Naive B cell (primary cell): ENCODE results near the gene LAMA2. TPM values are rescaled to one million over a fixed set of nuclear protein-coding genes. Genes with fewer than 3 reads are reported as not detected.

Source experiments
- ATAC-seq, 2 donors: fragments of 150-1000 bp; cut with Tn5 transposase; 2 replicates each; pipeline ENCODE4 v1.10.0; 2021; ENCODE audit warnings: low read depth in 2 of 2, mild to moderate bottlenecking in 2 of 2, moderate library complexity in 2 of 2
- DNase-seq: peaks from one replicate; pipeline ENCODE4 v3.0.0; 2022
- H3K27ac Mint-ChIP-seq, 6 donors: one replicate each; pipeline ENCODE4 v1.8.0; 2020 to 2022; ENCODE audit warnings: mild to moderate bottlenecking in 6 of 6, mixed read lengths in 6 of 6, moderate library complexity in 5 of 6, inconsistent platforms in 2 of 6
- H3K27me3 Mint-ChIP-seq, 3 donors: one replicate each; pipeline ENCODE4 v1.8.0; 2021 to 2022; ENCODE audit warnings: mixed read lengths in 3 of 3, mild to moderate bottlenecking in 1 of 3
- H3K36me3 Mint-ChIP-seq, 2 donors: one replicate each; pipeline ENCODE4 v1.8.0; 2020 to 2022; ENCODE audit warnings: mixed read lengths in 2 of 2, inconsistent platforms in 1 of 2, mild to moderate bottlenecking in 1 of 2
- H3K4me1 Mint-ChIP-seq, 3 donors: one replicate each; pipeline ENCODE4 v1.8.0; 2020 to 2022; ENCODE audit warnings: mixed read lengths in 3 of 3, inconsistent platforms in 1 of 3, mild to moderate bottlenecking in 1 of 3, moderate library complexity in 1 of 3
- H3K4me3 Mint-ChIP-seq, 8 donors: one replicate each; pipeline ENCODE4 v1.8.0; 2020 to 2022; ENCODE audit warnings: mild to moderate bottlenecking in 8 of 8, mixed read lengths in 8 of 8, moderate library complexity in 8 of 8, inconsistent platforms in 2 of 8
- H3K9me3 Mint-ChIP-seq, 7 donors: one replicate each; pipeline ENCODE4 v1.8.0; 2020 to 2022; ENCODE audit warnings: mixed read lengths in 7 of 7, mild to moderate bottlenecking in 5 of 7, inconsistent platforms in 2 of 7, moderate library complexity in 1 of 7
- polyA plus RNA-seq, 6 donors: library from polyadenylated mRNA; unstranded; fragments of 300-500 nt; fragmentation: Illumina TruSeq; gene quantifications; one replicate each; pipeline ENCODE4 v1.2.3, GENCODE V29; 2021; ENCODE audit warnings: low read depth in 6 of 6

LAMA2 gene
- polyA plus RNA-seq, 6 donors from 2014 or later, result 0.28 TPM; not detected in 5

DNA sequence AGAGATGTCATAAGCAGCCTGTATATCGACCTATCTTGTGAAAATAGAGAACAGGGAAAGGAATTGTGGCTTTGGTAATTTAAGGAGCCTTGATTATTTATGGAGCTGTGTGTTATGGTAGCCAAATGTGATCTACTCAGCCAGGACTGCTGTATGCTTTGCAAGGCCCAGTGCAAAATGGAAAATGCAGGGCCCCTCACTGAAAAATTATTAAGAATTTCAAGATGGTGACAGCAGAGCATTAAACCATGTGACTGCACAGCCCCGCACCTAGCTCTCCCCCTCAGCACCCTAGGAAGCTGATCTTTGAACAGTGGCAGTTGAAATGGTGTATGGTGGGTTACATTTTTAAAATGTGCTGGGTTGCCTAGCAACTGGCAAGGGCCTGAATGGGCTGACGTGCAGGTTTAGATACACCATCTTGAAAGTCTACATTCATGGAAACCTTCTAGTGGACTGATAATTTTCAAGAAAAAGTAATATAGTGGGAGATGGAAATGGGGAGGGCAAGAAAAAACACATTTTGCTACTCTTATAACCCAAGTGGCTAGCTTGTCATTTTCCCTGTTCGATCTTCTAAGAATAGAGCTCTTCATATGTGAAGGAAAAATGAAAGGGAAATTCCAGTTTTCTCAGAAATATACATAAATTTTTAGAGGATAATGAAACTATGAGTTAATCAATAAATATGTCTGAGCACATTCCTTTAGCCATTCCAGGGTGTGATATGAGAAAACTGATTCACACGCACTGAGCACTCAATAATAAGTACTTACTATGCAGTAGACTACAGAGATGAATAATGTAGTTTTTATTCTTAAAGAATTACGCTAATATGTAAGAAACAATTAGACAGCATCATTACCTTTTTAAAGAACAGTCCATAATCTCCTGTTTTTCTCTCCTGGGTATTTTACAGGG, 619.1 kb downstream of the LAMA2 start:
- H3K27ac Mint-ChIP-seq, result no peak overlapping the region
- H3K4me3 Mint-ChIP-seq, result no peak overlapping the region
- H3K9me3 Mint-ChIP-seq, result no peaks in the 10 kb centered on the region
- H3K4me1 Mint-ChIP-seq, result peaks cover 5 to 10% (median 10%) of the 10 kb centered on the region in 3 donors
- no peak for ATAC-seq
- H3K27me3 Mint-ChIP-seq, result peaks cover 0 to 4% (median 0%) of the 10 kb centered on the region in 3 donors
- H3K36me3 Mint-ChIP-seq, result no peaks in the 10 kb centered on the region
- no peak for DNase-seq

DNA sequence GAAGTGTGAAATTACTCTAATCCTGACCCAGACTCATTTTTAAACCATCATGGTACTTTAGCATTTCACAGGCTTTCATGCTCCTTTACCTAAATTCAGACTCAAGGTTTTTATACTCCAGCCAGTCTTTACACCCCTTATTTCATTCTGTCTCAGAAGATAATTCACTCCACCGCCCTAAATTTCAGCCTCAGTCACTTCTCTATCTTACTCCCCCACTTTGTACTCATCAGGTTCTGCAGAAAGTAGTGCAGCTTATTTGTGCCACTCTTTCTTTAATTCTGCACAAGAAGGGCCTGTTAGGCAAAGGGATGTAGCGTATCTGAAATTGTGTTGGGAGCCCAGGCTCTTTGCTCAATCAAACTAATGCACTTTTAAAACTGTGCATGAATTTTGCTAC, 621.5 kb downstream of the LAMA2 start:
- Mint-ChIP-seq H3K9me3 (no peaks in the 10 kb centered on the region), H3K36me3 (no peaks in the 10 kb centered on the region), H3K4me3 (no peak overlapping the region), H3K27me3 (no peaks in the 10 kb centered on the region), H3K4me1 (peaks cover 0 to 1% (median 1%) of the 10 kb centered on the region in 3 donors), H3K27ac (no peak overlapping the region)
- no peak for ATAC-seq
- DNase-seq, result no peak

DNA sequence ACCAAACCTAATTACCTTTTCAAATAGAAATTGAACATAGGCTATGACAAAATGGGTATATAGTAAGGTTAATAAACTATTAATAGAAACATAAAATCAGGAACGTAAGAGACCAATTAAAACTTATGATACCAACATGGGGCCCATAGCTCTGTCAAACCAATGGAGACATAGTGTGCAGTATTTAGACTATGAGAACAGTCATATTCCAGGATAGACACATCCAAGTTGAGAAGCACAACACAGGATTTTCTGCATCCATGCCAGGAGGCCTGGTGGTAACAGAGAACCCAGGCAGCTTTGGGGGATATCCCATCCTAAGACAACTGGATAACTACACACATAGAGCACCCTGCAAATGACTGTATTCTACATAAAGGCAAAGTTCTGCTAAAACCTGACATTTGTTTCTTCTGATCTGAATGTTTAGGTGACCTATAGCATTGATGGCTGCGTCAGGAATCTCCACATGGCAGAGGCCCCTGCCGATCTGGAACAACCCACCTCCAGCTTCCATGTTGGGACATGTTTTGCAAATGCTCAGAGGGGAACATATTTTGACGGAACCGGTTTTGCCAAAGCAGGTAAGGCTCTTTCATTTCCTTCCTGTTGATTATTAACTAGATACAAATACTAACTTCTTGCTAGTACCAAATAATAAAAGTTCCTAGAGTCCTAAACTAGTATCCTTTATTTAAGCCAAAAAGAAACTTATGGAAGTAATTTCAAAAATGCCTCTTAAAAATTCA, 624.3 kb downstream of the LAMA2 start:
- H3K27ac Mint-ChIP-seq, result peak overlapping the region in 1 of 6 donors; percentile 4
- no peak for DNase-seq
- H3K27me3 Mint-ChIP-seq, result peaks cover 0 to 6% (median 0%) of the 10 kb centered on the region in 3 donors
- no peaks in the 10 kb centered on the region for H3K36me3 Mint-ChIP-seq
- ATAC-seq, result no peak
- no peaks in the 10 kb centered on the region for H3K4me1 Mint-ChIP-seq
- no peak overlapping the region for H3K4me3 Mint-ChIP-seq
- H3K9me3 Mint-ChIP-seq, result no peaks in the 10 kb centered on the region

DNA sequence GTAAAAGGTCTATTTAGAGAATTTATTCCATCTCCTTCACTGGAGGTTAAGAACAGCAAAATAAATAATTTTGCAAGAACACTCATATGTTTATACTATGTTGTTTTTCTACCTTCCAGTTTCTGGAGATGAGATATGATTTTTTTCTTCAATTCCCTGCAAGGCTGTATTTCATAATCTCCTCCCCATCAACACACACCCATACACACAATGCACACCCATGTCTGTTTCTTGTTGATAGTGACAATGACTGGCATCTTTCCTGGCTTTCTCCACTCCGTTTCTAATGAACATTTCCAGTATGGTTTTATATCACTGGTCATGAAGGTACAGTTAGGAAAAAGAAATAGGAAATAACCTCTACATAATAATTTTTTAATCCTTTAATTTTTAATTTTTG, 624.9 kb downstream of the LAMA2 start:
- no peak for ATAC-seq
- Mint-ChIP-seq H3K9me3 (no peaks in the 10 kb centered on the region), H3K4me3 (no peak overlapping the region), H3K36me3 (no peaks in the 10 kb centered on the region), H3K4me1 (no peaks in the 10 kb centered on the region), H3K27ac (no peak overlapping the region), H3K27me3 (peaks cover 0 to 6% (median 0%) of the 10 kb centered on the region in 3 donors)
- no peak for DNase-seq

DNA sequence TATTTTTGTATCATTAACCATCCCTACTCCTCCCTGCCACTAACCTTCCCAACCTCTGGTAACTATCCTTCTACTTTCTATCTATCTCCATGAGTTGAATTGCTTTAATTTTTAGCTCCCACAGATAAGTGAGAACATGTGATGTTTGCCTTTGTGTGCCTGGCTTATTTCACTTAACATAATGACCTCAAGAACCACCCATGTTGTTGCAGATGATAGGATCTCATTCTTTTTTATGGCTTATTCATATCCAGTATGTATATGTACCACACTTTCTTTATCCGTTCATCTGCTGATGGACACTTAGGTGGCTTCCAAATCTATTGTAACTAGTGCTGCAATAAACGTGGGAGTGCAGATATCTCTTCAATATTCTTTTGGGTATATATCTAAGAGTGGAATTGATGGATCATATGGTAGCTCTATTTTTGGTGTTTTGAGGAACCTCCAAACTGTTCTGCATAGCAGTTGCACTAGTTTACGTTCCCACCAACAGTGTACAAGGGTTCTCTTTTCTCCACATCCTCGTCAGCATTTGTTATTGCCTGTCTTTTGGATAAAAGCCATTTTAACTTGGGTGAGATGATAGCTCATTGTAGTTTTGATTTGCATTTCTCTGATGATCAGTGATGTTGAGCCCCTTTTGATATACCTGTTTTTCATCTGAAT, 625.7 kb downstream of the LAMA2 start:
- H3K27me3 Mint-ChIP-seq, result peaks cover 0 to 6% (median 0%) of the 10 kb centered on the region in 3 donors
- ATAC-seq, result no peak
- no peak for DNase-seq
- no peak overlapping the region for H3K4me3 Mint-ChIP-seq
- no peak overlapping the region for H3K27ac Mint-ChIP-seq
- H3K4me1 Mint-ChIP-seq, result no peaks in the 10 kb centered on the region
- no peaks in the 10 kb centered on the region for H3K9me3 Mint-ChIP-seq
- no peaks in the 10 kb centered on the region for H3K36me3 Mint-ChIP-seq

DNA sequence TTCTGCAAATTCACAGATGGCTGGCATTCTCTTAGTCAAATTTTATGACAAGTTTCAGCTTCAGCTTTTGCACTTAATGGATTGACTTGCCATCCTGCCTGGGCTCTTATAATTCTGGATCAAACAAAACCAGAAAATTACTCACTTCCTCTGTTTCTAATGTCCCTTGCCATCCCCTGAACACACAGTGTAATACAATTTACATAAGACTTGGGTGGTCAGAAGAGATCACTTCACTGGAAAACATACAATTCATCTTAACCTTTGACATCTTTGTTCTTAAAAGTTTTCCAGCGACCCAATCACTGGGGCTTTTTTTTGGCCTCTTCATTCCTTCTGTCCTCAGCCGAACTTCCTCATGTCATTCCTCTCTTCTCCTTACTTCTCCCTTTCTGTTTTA, 628.0 kb downstream of the LAMA2 start:
- no peak overlapping the region for H3K27ac Mint-ChIP-seq
- DNase-seq (no peak), ATAC-seq (no peak)
- no peak overlapping the region for H3K4me3 Mint-ChIP-seq
- H3K27me3 Mint-ChIP-seq, result peaks cover 0 to 6% (median 0%) of the 10 kb centered on the region in 3 donors
- no peaks in the 10 kb centered on the region for H3K9me3 Mint-ChIP-seq
- no peaks in the 10 kb centered on the region for H3K36me3 Mint-ChIP-seq
- no peaks in the 10 kb centered on the region for H3K4me1 Mint-ChIP-seq

DNA sequence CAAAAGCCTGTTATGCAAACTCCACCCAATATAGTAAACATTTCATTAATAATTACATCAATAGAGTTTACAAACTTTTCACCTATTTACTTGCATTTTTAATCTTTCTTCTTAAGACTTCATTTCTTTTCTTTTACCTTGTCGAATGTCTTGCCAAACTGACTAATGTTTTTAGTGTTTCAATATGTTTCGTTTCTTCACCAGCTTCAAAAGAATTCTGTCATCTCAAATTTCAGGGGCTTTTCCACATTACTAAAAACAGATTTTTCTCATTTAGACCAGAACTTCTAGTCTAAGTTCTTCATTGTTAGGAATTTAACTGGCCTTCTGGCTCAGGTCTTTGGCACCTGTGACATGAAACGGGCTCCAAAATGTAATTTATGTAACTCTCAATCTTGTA, 630.5 kb downstream of the LAMA2 start:
- ATAC-seq, result no peak
- Mint-ChIP-seq H3K36me3 (no peaks in the 10 kb centered on the region), H3K27ac (no peak overlapping the region), H3K9me3 (no peaks in the 10 kb centered on the region), H3K4me1 (no peaks in the 10 kb centered on the region), H3K27me3 (peaks cover 0 to 6% (median 0%) of the 10 kb centered on the region in 3 donors), H3K4me3 (no peak overlapping the region)
- no peak for DNase-seq

DNA sequence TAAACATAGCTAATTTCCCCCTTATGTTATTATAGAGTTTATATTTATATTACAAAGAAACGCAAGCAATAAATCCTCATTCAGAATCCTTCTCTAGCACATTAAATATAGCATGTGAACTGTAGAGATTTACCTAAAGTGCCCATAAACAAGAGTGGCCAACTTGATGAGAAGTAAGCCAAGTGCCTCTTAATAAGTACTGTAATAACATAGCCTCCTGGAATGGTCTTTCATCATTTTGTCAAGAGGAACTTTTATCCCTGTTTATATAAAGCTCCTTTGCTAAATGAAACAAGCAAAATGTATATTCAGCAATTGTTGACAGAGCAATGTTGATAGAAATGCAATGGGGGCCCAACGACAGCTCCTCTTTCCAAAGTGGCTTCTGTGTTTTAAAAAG, 632.1 kb downstream of the LAMA2 start:
- H3K27ac Mint-ChIP-seq, result no peak overlapping the region
- ATAC-seq, result no peak
- no peaks in the 10 kb centered on the region for H3K4me1 Mint-ChIP-seq
- peaks cover 0 to 6% (median 0%) of the 10 kb centered on the region in 3 donors for H3K27me3 Mint-ChIP-seq
- no peak for DNase-seq
- no peaks in the 10 kb centered on the region for H3K36me3 Mint-ChIP-seq
- H3K9me3 Mint-ChIP-seq, result no peaks in the 10 kb centered on the region
- H3K4me3 Mint-ChIP-seq, result no peak overlapping the region

DNA sequence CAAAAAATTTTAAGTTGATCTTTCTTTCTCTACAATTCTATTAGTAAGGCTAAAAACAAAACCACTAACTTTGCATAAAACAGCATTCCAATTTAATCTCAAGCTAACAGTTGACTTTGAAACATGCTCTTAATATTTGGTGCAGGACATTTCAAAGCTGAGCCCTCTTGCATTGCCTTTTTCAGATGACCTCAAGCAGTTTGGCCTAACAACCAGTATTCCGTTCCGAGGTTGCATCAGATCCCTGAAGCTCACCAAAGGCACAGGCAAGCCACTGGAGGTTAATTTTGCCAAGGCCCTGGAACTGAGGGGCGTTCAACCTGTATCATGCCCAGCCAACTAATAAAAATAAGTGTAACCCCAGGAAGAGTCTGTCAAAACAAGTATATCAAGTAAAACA, 633.1 kb downstream of the LAMA2 start:
- H3K27me3 Mint-ChIP-seq, result peaks cover 0 to 5% (median 0%) of the 10 kb centered on the region in 3 donors
- no peak overlapping the region for H3K4me3 Mint-ChIP-seq
- ATAC-seq (no peak), DNase-seq (no peak)
- H3K36me3 Mint-ChIP-seq, result no peaks in the 10 kb centered on the region
- no peaks in the 10 kb centered on the region for H3K9me3 Mint-ChIP-seq
- no peak overlapping the region for H3K27ac Mint-ChIP-seq
- H3K4me1 Mint-ChIP-seq, result no peaks in the 10 kb centered on the region

DNA sequence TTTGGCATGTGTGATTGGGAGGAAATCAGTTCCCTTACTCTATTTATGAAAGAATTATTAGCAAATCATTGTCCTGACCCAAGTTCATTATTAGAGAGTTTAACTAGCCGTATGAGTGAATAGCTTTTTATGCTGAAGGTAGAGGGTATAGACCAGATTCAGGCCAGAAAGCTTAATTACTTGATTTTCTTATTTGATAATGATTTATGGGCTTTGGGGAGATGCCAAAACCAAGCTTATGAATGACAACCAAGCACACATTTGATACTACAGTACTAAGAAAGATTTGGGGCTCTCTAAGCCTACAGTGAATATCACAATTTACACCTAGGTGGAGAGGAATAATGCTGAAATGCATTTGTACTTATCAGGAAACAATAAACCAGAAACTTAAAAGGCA, 633.8 kb downstream of the LAMA2 start:
- Mint-ChIP-seq H3K27me3 (peaks cover 0 to 3% (median 0%) of the 10 kb centered on the region in 3 donors), H3K36me3 (no peaks in the 10 kb centered on the region), H3K4me1 (no peaks in the 10 kb centered on the region), H3K27ac (no peak overlapping the region), H3K9me3 (no peaks in the 10 kb centered on the region), H3K4me3 (no peak overlapping the region)
- ATAC-seq, result no peak
- DNase-seq, result no peak

DNA sequence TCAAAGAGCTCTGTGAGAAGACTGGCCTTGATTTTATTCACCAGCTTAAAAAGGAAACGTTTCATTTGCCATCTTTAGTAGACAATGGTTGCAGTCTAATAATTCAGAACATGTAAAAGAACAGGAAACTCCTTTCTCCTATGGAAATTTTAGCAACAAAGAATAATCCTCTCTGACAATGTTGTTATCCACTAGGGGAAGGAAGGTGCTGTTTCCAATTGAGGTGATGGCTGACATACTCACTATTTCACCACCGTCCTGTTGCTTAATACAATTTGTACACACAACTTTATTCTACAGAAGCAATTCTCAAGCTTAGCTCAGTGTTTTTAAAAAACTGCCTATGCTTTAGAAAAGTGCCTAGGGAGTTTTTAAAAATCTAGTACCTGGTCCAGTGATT, 634.4 kb downstream of the LAMA2 start:
- Mint-ChIP-seq H3K9me3 (no peaks in the 10 kb centered on the region), H3K4me1 (no peaks in the 10 kb centered on the region), H3K27me3 (peaks cover 0 to 3% (median 0%) of the 10 kb centered on the region in 3 donors), H3K36me3 (no peaks in the 10 kb centered on the region), H3K27ac (no peak overlapping the region), H3K4me3 (no peak overlapping the region)
- DNase-seq (no peak), ATAC-seq (no peak)

DNA sequence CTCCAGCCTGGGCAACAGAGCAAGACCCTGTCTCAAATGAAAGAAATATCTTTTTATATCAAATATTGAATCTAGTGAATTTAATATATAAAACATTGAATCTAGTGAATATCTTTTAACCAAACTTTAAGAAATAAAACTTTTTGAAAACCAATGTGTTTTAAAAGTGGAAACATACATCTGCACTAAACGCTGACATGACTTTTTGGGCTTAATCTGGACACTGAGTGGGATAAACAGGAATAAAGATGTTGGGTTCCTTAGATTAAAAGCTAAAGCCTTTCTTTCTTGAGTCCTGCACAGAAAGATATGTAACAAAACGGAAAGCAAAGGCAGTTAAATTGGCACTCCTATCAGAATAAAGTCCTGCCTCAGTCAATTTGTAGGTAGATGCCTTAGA, 636.8 kb downstream of the LAMA2 start:
- Mint-ChIP-seq H3K9me3 (no peaks in the 10 kb centered on the region), H3K27me3 (peaks cover 0 to 16% (median 9%) of the 10 kb centered on the region in 3 donors), H3K27ac (no peak overlapping the region), H3K4me3 (no peak overlapping the region), H3K4me1 (no peaks in the 10 kb centered on the region), H3K36me3 (no peaks in the 10 kb centered on the region)
- ATAC-seq (no peak), DNase-seq (no peak)

DNA sequence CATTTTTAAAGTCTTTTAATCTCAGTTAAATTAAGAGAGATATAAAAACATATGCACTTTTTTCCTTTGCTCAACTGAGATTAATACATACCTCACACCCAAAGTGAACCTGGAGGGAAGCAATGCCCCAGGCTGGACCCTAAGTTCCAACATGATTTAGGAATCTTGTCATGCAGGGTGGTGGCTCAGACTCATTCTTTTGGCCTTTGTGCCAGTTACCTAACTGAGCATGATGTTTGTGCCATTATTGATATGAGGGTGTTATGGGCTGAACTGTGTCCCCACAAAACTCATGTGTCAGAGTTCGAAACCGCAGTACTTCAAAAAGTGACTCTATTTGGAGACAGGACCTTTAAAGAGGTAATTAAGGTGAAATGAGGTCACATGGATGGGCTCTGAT, 639.0 kb downstream of the LAMA2 start:
- ATAC-seq (no peak), DNase-seq (no peak)
- no peaks in the 10 kb centered on the region for H3K9me3 Mint-ChIP-seq
- no peak overlapping the region for H3K4me3 Mint-ChIP-seq
- peaks cover 0 to 20% (median 14%) of the 10 kb centered on the region in 3 donors for H3K27me3 Mint-ChIP-seq
- H3K36me3 Mint-ChIP-seq, result no peaks in the 10 kb centered on the region
- no peaks in the 10 kb centered on the region for H3K4me1 Mint-ChIP-seq
- no peak overlapping the region for H3K27ac Mint-ChIP-seq
